OCI-LY1 (cell line): Measurements from ENCODE around the gene CLSTN2.

Experiments used
- CTCF ChIP-seq: fragments of 200-600 bp; sonication (generic), shearing (Covaris generic); IDR thresholded peaks from 2 replicates; pipeline ENCODE4 v1.5.1; 2017; ENCODE audit warnings: mild to moderate bottlenecking, antibody characterized with exemption, low read length, moderate library complexity, mixed read lengths
- EZH2 ChIP-seq: fragments of 200-600 bp; sonication (generic), shearing (Covaris generic); IDR thresholded peaks from 2 replicates; pipeline ENCODE4 v1.8.0; 2017; ENCODE audit warnings: borderline replicate concordance, mixed run types, mild to moderate bottlenecking, antibody characterized with exemption, low read length, moderate library complexity, mixed read lengths

GRCh38 chr3:140250010-140250855 lies 315.2 kb downstream of the CLSTN2 start:
- TF ChIP-seq CTCF (no peak), EZH2 (no peak)
